ENCODE results near the gene TSPEAR.

DNA sequence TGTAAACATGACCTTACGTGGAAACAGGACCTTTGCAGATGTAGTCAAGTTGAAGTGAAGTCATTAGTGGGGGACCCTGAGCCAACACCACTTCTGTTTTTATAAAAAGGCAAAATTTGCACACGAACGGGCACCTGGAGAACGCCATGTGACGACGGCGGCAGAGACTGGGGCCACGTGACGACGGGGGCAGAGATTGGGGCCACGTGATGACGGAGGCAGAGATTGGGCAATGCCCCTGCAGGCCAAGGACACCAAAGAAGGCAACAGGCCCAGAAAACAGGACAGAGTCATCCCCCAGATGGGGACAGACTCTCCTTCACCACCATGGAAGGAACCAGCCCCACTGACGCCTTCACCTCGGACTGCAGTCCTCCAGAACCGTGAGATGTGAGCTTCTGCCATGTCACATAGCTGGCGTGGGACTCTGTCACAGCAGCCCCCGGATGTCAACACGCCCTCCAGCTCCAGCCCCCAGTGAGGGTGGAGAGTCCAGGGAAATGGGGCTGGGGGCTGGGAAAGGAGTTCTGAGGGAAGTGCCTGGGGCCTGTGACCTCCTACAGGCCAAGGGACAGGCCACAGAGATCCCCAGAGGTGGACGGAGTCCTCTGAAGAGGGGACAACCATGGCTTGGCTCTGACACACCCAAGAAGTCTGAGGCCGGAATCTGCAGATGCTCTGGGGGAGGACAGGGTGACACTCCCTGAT lies 61.0 kb downstream of the TSPEAR start:
- TF ChIP-seq POLR2A (IDR thresholded peaks at IDR 0.05; ENCODE audit: low read depth) (no peak), EP300 (IDR thresholded peaks at IDR 0.05) (no peak), POLR2AphosphoS5 (IDR thresholded peaks at IDR 0.05) (no peak)
- TF ChIP-seq, protein P1, sequence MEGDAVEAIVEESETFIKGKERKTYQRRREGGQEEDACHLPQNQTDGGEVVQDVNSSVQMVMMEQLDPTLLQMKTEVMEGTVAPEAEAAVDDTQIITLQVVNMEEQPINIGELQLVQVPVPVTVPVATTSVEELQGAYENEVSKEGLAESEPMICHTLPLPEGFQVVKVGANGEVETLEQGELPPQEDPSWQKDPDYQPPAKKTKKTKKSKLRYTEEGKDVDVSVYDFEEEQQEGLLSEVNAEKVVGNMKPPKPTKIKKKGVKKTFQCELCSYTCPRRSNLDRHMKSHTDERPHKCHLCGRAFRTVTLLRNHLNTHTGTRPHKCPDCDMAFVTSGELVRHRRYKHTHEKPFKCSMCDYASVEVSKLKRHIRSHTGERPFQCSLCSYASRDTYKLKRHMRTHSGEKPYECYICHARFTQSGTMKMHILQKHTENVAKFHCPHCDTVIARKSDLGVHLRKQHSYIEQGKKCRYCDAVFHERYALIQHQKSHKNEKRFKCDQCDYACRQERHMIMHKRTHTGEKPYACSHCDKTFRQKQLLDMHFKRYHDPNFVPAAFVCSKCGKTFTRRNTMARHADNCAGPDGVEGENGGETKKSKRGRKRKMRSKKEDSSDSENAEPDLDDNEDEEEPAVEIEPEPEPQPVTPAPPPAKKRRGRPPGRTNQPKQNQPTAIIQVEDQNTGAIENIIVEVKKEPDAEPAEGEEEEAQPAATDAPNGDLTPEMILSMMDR (IDR thresholded peaks at IDR 0.05), result no peak
